GM19395 (cell line): ENCODE measurements around the gene SLC6A1.
A peak's percentile ranks its signal among the peaks of the same experiment; 100 is the strongest.

Source experiments
- ATAC-seq: cut with Tn5 transposase; IDR thresholded peaks from one replicate; pipeline ENCODE4 v1.9.1; 2021; ENCODE audit warnings: mild to moderate bottlenecking, moderate library complexity; ENCODE audit not compliant: unreplicated experiment

SLC6A1 gene

DNA sequence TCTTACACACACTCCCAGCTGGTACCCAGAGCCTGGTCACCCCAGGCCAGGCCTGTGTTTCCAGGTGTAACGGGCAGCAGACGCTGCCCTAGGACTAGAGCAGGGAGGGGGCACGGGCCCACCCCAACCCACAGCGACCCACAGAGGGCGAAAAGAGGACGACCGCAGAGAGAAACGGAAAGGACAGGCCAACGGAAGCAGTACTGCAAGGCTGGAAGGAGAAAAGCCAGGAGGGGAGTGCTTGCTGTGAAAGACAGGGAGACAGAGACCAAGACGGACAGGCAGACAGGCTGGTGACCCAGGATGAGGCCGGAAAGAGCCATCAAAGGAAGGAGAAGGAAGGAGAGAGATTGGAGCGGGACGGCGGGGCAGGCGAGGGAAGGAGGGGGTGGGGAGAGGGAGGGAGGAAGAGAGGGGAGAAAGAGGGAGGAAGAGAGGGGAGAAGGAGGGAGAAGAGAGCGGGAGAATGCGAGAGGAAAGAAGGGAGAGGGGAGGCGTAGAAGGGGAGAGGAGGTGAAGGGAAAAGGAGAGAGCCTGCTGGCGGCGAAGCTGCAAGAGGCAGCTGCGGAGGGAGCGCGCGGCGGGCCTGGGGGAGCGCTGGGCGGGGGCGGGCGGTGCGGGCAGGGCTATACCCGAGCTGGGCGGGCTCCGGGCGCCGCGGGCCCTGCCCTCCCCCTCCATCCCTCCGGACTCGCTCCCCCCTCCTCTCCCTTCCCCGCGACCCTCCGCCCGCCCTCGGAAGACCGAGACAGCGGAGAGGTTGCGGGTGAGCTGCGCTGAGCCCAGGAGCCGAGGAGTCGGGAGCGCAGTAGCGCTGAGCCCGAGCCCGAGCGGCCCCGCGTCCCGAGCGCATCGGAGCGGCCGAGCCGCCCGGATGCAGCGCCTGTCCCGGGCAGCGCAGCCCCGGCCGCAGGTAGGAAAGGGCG, at the start of gene SLC6A1:
SLC6A1 (plus strand) TSS at position 732 of the 926 bp plus-strand sequence. CDS start 24,464 bp downstream, outside the sequence.
- ATAC-seq, result no peak

- no peak for ATAC-seq
Measured at GRCh38 chr3:10944866-10945265, 47.7 kb upstream of the SLC6A1 start.

DNA sequence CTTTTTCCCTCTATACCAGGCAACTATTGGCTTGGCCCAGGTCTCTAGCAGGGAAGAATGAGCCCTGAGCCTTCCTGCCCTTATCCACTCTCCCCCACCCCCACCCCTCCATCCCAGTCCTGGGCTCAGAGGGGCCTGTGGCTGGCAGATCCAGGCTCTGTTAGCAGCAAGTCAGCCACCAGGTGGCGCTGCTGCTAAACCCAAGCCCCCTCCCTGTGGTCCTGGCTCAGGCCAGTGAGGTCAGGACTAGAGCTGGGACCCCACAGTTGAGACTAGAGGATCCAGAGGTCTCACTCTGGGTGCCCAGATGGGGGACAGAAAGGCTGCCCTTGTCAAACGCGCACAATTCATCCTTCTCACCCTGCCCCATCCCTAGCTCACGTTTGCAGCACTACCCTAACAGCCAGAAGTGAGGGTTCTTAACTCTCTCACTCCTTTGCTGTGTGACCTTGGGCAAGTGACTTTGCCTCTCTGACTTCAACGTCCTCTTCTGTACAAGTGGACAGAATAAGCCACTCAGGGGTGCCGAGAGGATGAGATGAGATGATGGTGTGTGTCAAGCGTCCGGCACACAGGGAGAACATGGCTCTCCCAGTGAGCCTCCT, 46.8 kb upstream of the SLC6A1 start:
- ATAC-seq, result peak; percentile 57

GRCh38 chr3:10946526-10946925, 46.0 kb upstream of the SLC6A1 start:
- ATAC-seq, result no peak

DNA sequence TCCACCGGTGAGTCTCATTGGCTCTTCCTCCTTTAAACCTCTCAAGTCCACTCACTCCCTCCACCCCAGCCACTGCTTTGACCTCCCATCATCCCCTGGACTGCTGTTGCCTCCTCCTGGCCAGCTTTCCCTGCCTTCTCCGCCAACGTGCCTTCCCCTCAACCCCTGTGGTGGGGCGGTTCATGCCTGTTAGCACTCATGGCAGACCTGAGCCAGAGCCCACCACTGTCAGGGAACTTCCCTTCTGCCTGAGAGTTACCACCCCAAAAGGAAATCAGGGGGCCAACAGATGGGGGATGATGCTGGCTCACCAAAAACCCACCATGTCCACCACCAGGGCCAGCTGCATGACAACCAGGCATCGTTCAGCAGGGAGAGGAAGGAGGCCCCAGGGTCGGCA, 44.2 kb upstream of the SLC6A1 start:
- no peak for ATAC-seq

DNA sequence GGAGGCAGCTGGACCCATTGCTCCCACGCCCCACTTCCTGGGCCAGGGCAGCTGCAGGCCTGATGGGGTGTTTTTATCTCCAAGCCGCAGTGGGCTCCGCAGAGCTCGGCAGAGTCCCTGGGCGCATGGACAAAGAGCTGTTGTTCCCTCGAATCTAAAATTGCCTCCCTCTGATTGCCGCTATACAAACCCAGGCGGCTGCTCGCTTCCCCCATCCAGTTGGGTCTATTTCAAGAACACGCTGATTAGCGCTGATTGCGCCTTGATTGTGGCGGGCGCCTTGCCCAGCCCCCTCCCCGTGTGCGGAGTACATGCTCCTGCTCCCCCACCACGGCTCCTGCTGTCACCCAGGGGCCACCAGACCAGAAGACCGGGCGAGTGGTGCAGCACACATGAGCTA, 43.4 kb upstream of the SLC6A1 start:
- ATAC-seq, result no peak

GRCh38 chr3:10950476-10951294, 41.9 kb upstream of the SLC6A1 start:
- ATAC-seq, result no peak

GRCh38 chr3:10951295-10951926, 41.1 kb upstream of the SLC6A1 start:
- ATAC-seq, result no peak

GRCh38 chr3:10952525-10952924, 40.0 kb upstream of the SLC6A1 start:
- ATAC-seq, result no peak

GRCh38 chr3:10954740-10955139, 37.8 kb upstream of the SLC6A1 start:
- ATAC-seq, result no peak

- ATAC-seq, result no peak
Measured at GRCh38 chr3:10955711-10956453, 36.7 kb upstream of the SLC6A1 start.

- ATAC-seq, result no peak
Measured at GRCh38 chr3:10956531-10956930, 36.0 kb upstream of the SLC6A1 start.

- no peak for ATAC-seq
Measured at GRCh38 chr3:10956986-10957385, 35.6 kb upstream of the SLC6A1 start.

DNA sequence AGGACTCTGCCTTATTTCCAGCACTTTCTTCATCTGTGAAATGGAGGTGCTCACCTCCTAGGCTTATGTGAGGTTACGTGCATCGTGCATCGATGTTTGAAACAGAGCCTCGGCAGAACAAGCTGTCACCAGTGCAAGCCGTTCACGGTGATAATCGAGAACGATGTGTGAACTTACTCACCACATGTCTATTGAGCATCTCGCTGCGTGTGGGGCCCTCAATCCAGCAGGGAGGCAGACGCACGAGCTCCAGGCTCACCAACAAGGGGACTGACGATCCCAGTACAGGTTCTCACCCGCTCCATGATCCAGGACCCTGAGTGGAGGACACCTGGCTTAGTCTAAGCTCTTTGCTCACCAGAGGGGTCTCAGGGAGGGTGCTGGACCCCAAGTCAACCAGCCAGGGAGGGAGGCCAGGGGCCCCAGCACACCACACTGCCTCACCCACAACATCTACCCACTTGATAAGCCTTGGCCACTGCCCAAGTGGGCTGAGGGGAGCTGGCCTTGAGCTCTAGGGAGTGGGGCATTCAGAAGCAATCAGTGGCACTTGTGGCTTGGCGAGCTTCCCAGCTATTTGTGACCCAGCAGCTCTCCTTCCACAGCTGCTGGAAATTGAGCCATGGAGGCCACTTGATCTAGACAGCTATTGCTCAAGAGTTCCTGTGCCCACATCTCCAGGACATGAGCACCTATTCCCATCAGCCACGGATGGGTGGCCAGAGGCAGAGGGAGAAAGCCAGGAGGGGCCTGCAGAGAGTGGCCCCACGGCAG, 34.4 kb upstream of the SLC6A1 start:
- no peak for ATAC-seq

DNA sequence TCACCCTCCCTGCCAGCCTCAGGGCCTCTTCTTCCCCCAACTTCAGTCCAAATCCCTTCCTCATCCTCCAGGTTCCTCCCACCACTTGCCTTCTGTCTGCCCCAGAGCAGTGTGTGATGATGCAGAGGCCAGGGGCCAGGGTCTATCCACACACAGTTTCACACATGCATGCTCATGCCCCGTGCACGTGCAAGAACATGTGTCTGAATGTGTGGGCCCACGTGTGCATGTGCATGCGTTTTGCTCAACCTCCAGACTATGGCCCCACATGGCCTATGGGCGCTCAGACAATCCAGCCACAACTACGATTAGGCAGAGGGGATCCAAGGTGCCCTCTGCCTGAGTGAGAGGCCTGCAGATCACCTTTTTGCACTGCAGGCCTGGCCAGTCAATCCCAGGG, 32.3 kb upstream of the SLC6A1 start:
- no peak for ATAC-seq

DNA sequence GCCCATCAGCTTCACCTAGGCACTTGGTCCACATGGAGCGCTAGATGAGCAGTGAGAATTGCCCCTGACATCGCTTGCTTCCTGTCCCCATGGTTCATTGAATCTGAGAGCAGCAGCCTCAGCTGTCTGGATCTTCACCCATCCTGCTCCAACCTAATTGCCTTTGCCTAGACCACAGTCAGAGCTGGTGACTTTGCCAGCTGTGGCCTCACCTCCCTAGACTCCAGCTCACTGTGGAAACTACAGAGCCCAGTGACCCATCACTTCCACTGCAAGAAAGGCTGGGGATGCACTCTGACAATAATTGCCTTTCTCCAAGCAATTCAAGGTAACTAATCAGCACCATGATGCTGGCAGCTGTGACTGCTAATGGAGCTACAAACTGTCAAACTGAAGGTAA, 30.6 kb upstream of the SLC6A1 start:
- no peak for ATAC-seq

DNA sequence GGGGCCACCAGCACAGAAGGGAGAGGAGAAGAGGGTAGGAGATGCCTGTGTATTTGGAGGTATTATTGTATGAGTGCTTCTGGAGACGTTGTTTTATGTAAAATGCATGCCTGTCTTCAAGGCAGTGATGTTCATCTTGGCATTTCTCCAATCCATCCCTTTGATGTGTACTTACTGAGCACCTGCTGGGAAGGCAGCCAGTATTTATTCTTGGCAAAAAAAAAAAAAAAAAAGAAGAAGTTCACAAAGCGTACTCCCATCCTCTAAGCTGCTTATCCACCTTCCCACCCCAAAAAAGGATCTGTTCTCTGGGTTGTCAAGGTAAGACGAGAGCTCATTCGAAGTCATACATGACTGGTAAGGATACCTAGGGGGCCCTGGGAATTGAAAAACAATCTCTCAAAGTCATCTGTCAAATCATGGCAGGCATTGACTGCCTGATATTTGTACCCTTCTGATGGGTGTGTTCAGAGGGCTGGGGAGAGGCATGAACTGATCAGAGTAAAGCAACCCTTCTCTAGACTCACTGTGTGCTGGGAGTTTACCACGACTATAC, 30.0 kb upstream of the SLC6A1 start:
- ATAC-seq, result no peak

GRCh38 chr3:10964537-10965167, 27.9 kb upstream of the SLC6A1 start:
- ATAC-seq, result no peak

DNA sequence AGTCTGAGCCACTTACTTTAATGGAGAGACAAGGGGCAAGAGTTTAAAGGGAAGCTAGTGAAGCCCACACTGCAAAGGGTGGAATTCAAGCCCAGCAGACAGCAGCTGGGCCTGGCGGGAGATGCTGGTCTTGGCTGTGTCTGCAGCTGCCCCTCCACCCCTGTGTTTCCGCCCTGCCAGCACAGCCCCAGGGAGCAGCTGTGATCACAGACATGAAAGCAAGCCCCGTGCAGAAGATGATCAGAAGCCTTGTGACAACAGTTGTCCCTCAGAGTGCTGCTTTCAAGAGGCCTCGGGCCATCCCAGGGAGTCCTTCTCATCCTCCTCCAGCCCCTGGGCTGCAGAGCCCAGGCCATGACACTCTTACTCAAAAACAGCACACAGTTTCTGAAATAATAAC, 24.1 kb upstream of the SLC6A1 start:
- ATAC-seq, result no peak
